ENCODE data around the gene ARHGEF7.

DNA sequence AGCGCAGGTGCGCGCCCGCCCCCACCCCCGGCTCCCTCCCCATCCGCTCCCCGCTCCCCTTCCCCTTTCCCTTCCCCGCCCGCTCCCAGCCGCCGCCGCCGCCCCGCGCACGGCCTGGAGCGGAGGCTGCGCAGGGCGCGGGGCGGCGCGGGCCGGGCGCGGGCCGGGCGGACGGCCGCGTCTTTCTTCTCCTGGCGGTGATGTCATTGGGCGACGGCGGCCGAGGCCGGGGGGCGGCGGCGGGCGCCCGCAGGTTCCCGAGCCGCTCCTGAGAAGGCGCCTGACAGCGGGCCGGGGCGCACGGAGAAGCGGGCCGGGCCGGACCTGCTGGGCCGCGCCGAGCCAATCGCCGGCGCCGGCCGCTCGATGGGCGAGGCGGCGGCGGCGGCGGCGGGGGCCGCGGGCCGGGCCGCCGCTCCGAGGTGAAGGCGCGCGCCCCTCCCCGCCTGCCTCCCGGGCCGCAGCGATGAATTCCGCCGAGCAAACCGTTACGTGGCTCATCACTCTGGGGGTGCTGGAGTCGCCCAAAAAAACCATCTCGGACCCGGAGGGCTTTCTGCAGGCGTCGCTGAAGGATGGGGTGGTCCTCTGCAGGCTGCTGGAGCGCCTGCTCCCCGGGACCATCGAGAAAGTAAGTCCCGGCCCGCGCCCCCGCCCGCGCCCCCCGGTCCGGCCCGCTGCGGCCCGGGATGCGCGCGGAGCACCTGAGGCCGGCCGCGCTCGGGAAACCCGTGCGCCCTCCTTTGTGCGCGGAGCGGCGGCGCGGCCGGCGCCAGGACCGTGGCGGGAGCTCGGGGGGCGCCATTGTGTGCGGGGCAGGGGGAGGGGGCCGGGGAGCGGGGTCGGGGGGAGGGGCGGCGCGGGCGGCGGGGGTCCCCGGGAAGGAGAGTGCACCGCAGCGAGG lies at the start of gene ARHGEF7:
- TF ChIP-seq CTCF (IDR thresholded peaks at IDR 0.05) (no peak), POLR2AphosphoS5 (IDR thresholded peaks at IDR 0.05) (no peak), POLR2A (IDR thresholded peaks at IDR 0.05) (no peak)
